ENCODE data around the gene FBXL3.

- no peak for TF ChIP-seq TAF1 (IDR thresholded peaks at IDR 0.05; ENCODE audit: borderline replicate concordance, insufficient read depth, low read length)
- no peak for TF ChIP-seq POLR2AphosphoS5 (IDR thresholded peaks at IDR 0.05; ENCODE audit: low read depth, low read length)
- no peak for TF ChIP-seq FOXP2 (optimal IDR thresholded peaks at IDR 0.05; ENCODE audit: borderline replicate concordance, extremely low read depth, extremely low read length, insufficient read depth)
- TF ChIP-seq SIN3A (IDR thresholded peaks at IDR 0.05; ENCODE audit: borderline replicate concordance, insufficient read depth, low read length): no peak
Observed at GRCh38 chr13:77016888-77017623, 9.9 kb downstream of the FBXL3 start.

Data from PFSK-1 (cell line).